OCI-LY1 (cell line): Measurements from ENCODE around the gene SLC1A2.

Source experiments
- EZH2 ChIP-seq: fragments of 200-600 bp; sonication (generic), shearing (Covaris generic); IDR thresholded peaks from 2 replicates; pipeline ENCODE4 v1.8.0; 2017; ENCODE audit warnings: borderline replicate concordance, mixed run types, mild to moderate bottlenecking, antibody characterized with exemption, low read length, moderate library complexity, mixed read lengths
- TF ChIP-seq, protein P1 (sequence below): fragments of 200-600 bp; sonication (generic), shearing (Covaris generic); IDR thresholded peaks from 2 replicates; pipeline ENCODE4 v1.5.1; 2017; ENCODE audit warnings: mild to moderate bottlenecking, antibody characterized with exemption, low read length, moderate library complexity, mixed read lengths

DNA sequence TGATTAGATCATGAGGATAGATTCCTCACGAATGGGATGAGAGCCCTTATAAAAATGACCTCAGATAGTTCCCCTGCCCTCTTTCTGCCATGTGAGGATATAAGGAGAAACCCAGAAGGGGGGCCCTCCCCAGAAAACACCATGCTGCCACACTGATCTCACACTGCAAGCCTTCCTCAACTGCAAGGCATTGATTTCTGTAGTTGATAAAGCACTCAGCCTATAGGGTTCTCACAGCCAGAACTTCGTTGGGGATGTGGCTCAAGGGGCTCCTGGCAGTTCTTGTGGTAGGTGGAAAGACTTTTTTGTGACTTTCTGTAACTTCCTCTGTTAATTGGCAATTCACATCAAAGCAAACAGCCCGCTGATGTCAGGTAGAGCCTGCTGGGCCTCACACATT, 171.5 kb downstream of the SLC1A2 start:
- TF ChIP-seq, protein P1, sequence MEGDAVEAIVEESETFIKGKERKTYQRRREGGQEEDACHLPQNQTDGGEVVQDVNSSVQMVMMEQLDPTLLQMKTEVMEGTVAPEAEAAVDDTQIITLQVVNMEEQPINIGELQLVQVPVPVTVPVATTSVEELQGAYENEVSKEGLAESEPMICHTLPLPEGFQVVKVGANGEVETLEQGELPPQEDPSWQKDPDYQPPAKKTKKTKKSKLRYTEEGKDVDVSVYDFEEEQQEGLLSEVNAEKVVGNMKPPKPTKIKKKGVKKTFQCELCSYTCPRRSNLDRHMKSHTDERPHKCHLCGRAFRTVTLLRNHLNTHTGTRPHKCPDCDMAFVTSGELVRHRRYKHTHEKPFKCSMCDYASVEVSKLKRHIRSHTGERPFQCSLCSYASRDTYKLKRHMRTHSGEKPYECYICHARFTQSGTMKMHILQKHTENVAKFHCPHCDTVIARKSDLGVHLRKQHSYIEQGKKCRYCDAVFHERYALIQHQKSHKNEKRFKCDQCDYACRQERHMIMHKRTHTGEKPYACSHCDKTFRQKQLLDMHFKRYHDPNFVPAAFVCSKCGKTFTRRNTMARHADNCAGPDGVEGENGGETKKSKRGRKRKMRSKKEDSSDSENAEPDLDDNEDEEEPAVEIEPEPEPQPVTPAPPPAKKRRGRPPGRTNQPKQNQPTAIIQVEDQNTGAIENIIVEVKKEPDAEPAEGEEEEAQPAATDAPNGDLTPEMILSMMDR: no peak
- TF ChIP-seq EZH2: no peak
